WERI-Rb-1 (cell line): ENCODE results near the gene SYTL5.

Source experiments
- DNase-seq: peaks from one replicate; pipeline ENCODE4 v3.0.0-alpha.2; 2020
- H3K27ac ChIP-seq: fragments of 250-450 bp; sonication (Bioruptor Pico); 2 replicates; pipeline ENCODE4 v1.5.1; 2020; ENCODE audit warnings: mild to moderate bottlenecking, moderate library complexity
- H3K27me3 ChIP-seq: fragments of 250-450 bp; sonication (Bioruptor Pico); 2 replicates; pipeline ENCODE4 v1.5.1; 2021; ENCODE audit warnings: mild to moderate bottlenecking, low read depth, moderate library complexity; ENCODE audit not compliant: insufficient read depth, severe bottlenecking
- H3K36me3 ChIP-seq: fragments of 250-450 bp; sonication (Bioruptor Pico); 2 replicates; pipeline ENCODE4 v1.5.1; 2020; ENCODE audit warnings: mild to moderate bottlenecking, moderate library complexity
- H3K4me3 ChIP-seq: 2 replicates; pipeline ENCODE4 v1.5.1; 2011; ENCODE audit warnings: low read depth, mild to moderate bottlenecking, control low read depth, low read length
- H3K9me3 ChIP-seq: fragments of 250-450 bp; sonication (Bioruptor Pico); 2 replicates; pipeline ENCODE4 v1.5.1; 2021; ENCODE audit warnings: mild to moderate bottlenecking, moderate library complexity; ENCODE audit not compliant: severe bottlenecking
- CTCF ChIP-seq: IDR thresholded peaks from 2 replicates; pipeline ENCODE4 v1.5.1; 2011; ENCODE audit warnings: low read depth, mild to moderate bottlenecking, control low read depth, inconsistent platforms, low read length

The SYTL5 gene

GRCh38 chrX:38048886-38049285 lies 42.5 kb downstream of the SYTL5 start:
- TF ChIP-seq CTCF: no peak
- Histone ChIP-seq H3K27me3 (no peaks in the 10 kb centered on the region), H3K27ac (no peak overlapping the region), H3K4me3 (no peak overlapping the region), H3K36me3 (no peaks in the 10 kb centered on the region), H3K9me3 (no peaks in the 10 kb centered on the region)
- DNase-seq: no peak

- no peaks in the 10 kb centered on the region for H3K27me3 ChIP-seq
- DNase-seq: no peak
- no peak for TF ChIP-seq CTCF
- no peaks in the 10 kb centered on the region for H3K9me3 ChIP-seq
- H3K27ac ChIP-seq: no peak overlapping the region
- no peak overlapping the region for H3K4me3 ChIP-seq
- H3K36me3 ChIP-seq: no peaks in the 10 kb centered on the region
Observed at GRCh38 chrX:38050806-38051205, 44.5 kb downstream of the SYTL5 start.

GRCh38 chrX:38052096-38052495 lies 45.7 kb downstream of the SYTL5 start:
- Histone ChIP-seq H3K36me3 (no peaks in the 10 kb centered on the region), H3K4me3 (no peak overlapping the region), H3K9me3 (no peaks in the 10 kb centered on the region), H3K27ac (no peak overlapping the region), H3K27me3 (no peaks in the 10 kb centered on the region)
- no peak for TF ChIP-seq CTCF
- no peak for DNase-seq

- no peak for DNase-seq
- no peak for TF ChIP-seq CTCF
- Histone ChIP-seq H3K9me3 (no peaks in the 10 kb centered on the region), H3K4me3 (no peak overlapping the region), H3K27ac (no peak overlapping the region), H3K27me3 (no peaks in the 10 kb centered on the region), H3K36me3 (no peaks in the 10 kb centered on the region)
Observed at GRCh38 chrX:38055170-38055847, 49.0 kb downstream of the SYTL5 start.

- DNase-seq: no peak
- Histone ChIP-seq H3K4me3 (no peak overlapping the region), H3K27ac (no peak overlapping the region), H3K9me3 (no peaks in the 10 kb centered on the region), H3K36me3 (no peaks in the 10 kb centered on the region), H3K27me3 (no peaks in the 10 kb centered on the region)
- no peak for TF ChIP-seq CTCF
Observed at GRCh38 chrX:38060331-38060878, 54.1 kb downstream of the SYTL5 start.

GRCh38 chrX:38061335-38061734 lies 55.0 kb downstream of the SYTL5 start:
- Histone ChIP-seq H3K27me3 (no peaks in the 10 kb centered on the region), H3K9me3 (no peaks in the 10 kb centered on the region), H3K4me3 (no peak overlapping the region), H3K36me3 (no peaks in the 10 kb centered on the region), H3K27ac (no peak overlapping the region)
- TF ChIP-seq CTCF: no peak
- DNase-seq: no peak
